Activated naive CD8-positive, alpha-beta T cell treated with anti-CD3 and anti-CD28 coated beads for 36 hours (primary cell): ENCODE measurements around the gene BICC1. TPM values are rescaled to one million over a fixed set of nuclear protein-coding genes. Genes with fewer than 3 reads are reported as not detected.

ENCODE experiments used
- DNase-seq: peaks from one replicate; pipeline ENCODE4 v3.0.0; 2021
- H3K27ac Mint-ChIP-seq: one replicate; pipeline ENCODE4 v1.8.0; 2022; ENCODE audit warnings: mild to moderate bottlenecking, moderate library complexity, mixed read lengths
- H3K27me3 Mint-ChIP-seq: one replicate; pipeline ENCODE4 v1.8.0; 2022; ENCODE audit warnings: mild to moderate bottlenecking, mixed read lengths
- H3K36me3 Mint-ChIP-seq: one replicate; pipeline ENCODE4 v1.8.0; 2021; ENCODE audit warnings: mild to moderate bottlenecking, mixed read lengths
- H3K4me1 Mint-ChIP-seq: one replicate; pipeline ENCODE4 v1.8.0; 2021; ENCODE audit warnings: mixed read lengths
- H3K4me3 Mint-ChIP-seq: one replicate; pipeline ENCODE4 v1.8.0; 2022; ENCODE audit warnings: mild to moderate bottlenecking, moderate library complexity, mixed read lengths
- H3K9me3 Mint-ChIP-seq: one replicate; pipeline ENCODE4 v1.8.0; 2022; ENCODE audit warnings: mixed read lengths
- total RNA-seq, 2 experiments: library from RNA; stranded (reverse); gene quantifications; one replicate each; pipeline ENCODE4 v1.2.3, GENCODE V29; 2021

BICC1 gene
- total RNA-seq, 2 experiments from 2014 or later: 0.04 TPM; not detected in 1

DNA sequence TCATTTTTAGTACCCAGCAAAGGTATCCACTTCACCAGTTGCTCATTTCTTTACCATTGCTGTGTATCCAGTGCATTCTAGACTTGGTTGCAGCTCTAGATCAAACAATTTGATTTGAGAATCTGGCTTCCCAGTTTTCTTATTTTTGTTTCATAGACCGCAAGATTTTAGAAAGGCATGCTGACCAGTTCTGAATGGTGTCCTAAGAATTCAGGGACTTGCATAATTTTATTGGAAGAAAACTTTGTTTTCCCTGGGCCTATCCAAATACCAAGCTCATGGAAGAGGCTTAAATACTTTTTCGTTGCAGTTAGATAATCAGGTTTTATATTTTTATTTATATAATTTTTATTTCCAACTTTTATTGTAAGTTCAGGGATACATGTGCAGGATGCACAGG is 58.3 kb downstream of the BICC1 start:
- Mint-ChIP-seq H3K9me3 (peaks cover 4% of the 10 kb centered on the region), H3K27ac (no peak overlapping the region), H3K4me1 (no peaks in the 10 kb centered on the region), H3K36me3 (no peaks in the 10 kb centered on the region), H3K4me3 (no peak overlapping the region), H3K27me3 (no peaks in the 10 kb centered on the region)
- DNase-seq: no peak

DNA sequence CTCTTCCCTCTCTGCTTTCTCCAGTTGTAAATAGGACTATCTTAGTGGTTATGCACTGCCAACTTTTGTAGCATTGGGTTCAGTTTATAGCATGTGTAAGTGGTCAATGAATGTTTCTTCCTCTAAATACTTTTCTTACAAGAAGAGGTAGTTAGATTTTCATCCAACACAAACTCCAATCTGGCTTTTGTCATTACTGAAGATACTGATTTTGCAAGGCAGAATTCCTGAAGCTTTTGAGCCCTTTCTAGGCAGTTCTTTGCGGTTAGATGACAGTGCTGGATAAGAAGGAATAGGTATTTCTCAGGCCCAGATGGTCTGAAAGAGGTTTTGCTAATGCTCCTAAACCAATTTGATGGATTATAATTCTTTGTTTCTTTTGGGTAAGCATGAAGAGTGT is 60.5 kb downstream of the BICC1 start:
- no peak overlapping the region for H3K4me3 Mint-ChIP-seq
- no peak for DNase-seq
- H3K36me3 Mint-ChIP-seq: no peaks in the 10 kb centered on the region
- no peaks in the 10 kb centered on the region for H3K4me1 Mint-ChIP-seq
- no peak overlapping the region for H3K27ac Mint-ChIP-seq
- H3K27me3 Mint-ChIP-seq: no peaks in the 10 kb centered on the region
- H3K9me3 Mint-ChIP-seq: peaks cover 4% of the 10 kb centered on the region

DNA sequence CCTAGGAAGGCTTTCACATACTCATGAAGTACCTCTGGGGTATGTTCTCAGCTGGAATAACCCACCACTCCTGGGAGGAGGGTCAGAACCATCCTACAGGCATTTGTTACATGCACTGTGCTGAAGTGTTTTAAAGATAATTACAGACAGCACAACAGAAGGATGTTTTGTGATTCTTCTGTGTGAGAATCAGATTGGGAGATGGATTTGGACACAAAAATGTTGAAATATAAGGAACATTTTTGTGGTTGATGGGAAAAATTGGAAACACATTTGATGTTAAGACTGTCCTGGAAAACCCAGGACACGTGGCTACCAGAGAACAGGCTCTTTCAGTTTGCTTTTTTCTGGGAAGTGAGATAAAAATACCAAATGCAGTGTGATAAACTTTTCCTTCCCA is 61.4 kb downstream of the BICC1 start:
- Mint-ChIP-seq H3K27me3 (no peaks in the 10 kb centered on the region), H3K4me3 (no peak overlapping the region), H3K36me3 (no peaks in the 10 kb centered on the region), H3K4me1 (no peaks in the 10 kb centered on the region), H3K27ac (no peak overlapping the region), H3K9me3 (peaks cover 4% of the 10 kb centered on the region)
- DNase-seq: no peak

DNA sequence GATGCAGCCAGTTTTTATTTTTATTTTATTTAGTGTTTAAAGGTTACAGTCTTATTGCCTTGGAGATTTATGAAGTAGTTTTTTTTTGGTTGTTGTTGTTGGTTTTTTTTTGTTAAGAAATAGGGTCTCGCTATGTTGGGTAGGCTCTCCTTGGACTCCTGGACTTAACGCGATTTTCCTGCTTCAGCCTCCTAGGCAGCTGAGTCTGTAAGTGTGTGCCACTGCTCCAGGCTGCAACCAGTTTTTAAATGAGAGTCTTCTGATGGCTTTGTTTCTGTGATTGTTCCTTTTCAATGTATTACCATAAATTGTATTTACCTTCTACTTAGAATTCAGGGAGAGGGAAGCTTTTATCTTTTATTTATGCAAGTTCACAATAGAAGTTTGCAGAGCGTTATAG is 62.8 kb downstream of the BICC1 start:
- Mint-ChIP-seq H3K27me3 (no peaks in the 10 kb centered on the region), H3K36me3 (no peaks in the 10 kb centered on the region), H3K27ac (no peak overlapping the region), H3K9me3 (peaks cover 3% of the 10 kb centered on the region), H3K4me3 (no peak overlapping the region), H3K4me1 (no peaks in the 10 kb centered on the region)
- no peak for DNase-seq

DNA sequence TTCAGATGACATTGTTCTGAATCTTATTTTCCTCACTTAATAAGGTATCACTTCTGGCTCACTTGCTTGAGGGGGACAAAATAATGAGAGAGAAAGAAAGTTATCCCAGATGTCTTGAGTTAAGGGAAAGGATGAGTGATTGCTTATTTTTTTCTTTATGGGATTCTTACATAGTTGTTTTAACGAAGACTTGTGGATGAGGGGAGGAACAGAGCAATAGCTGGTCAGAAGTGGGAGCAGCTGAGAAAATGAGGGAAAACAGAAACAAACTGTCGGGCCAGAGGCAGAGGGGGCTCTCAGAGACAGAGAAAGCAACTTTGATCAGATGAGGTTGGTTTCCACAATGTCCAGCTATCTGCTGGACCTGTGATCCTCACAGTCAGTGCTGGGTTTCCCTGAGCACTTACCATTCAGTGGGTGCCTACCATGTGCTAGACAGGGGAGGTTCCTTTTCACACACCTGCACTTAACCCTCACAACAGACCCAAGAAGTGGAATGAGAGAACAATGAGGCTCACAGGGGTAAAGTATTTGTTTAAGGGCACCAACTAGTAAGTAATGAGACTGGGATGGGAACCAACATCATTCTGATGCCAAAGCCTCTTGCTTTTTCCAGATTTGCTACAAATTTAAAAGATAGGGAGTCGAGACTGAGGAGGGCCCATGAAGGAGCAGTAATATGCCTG is 64.2 kb downstream of the BICC1 start:
- DNase-seq: no peak
- Mint-ChIP-seq H3K27me3 (no peaks in the 10 kb centered on the region), H3K27ac (no peak overlapping the region), H3K4me1 (no peaks in the 10 kb centered on the region), H3K4me3 (no peak overlapping the region), H3K36me3 (no peaks in the 10 kb centered on the region), H3K9me3 (peaks cover 2% of the 10 kb centered on the region)

DNA sequence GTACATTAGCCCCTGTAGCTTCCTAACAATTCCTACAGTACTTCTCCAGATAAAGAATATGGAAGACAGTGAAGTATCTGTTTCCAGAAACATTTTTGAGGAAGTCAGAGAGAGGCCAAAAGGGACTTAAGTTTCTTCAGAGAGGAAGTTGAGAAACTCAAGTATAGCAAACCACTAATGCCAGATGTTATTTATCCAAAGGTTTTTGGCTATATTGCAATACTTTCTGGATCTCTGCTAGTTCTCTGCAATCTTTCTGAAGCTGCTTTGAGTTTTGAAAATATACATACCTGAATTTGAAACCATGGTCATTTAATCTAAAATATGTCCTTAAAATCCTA is 64.7 kb downstream of the BICC1 start:
- Mint-ChIP-seq H3K27me3 (no peaks in the 10 kb centered on the region), H3K27ac (no peak overlapping the region), H3K4me3 (no peak overlapping the region), H3K4me1 (no peaks in the 10 kb centered on the region), H3K36me3 (no peaks in the 10 kb centered on the region), H3K9me3 (no peaks in the 10 kb centered on the region)
- no peak for DNase-seq

DNA sequence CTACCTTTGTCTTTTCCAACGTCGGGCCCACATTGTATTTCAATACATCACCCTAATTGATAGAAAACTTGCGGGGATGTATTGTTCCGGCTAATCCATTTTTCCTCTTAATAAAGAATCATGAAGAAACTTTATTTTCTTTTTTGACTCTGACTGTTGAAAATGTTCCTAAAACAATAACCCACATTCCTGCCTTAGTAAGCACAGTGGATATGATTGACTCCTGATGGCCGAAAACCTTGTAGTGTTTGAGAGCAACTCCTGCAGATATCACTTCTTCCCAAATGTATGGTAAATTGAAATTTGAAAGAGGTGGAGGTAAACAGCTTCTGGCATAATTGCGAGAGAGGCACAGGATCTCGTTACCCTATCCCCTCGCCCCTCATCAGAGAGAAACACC is 65.7 kb downstream of the BICC1 start:
- Mint-ChIP-seq H3K27ac (no peak overlapping the region), H3K4me3 (no peak overlapping the region), H3K36me3 (no peaks in the 10 kb centered on the region), H3K27me3 (no peaks in the 10 kb centered on the region), H3K9me3 (no peaks in the 10 kb centered on the region), H3K4me1 (no peaks in the 10 kb centered on the region)
- no peak for DNase-seq

DNA sequence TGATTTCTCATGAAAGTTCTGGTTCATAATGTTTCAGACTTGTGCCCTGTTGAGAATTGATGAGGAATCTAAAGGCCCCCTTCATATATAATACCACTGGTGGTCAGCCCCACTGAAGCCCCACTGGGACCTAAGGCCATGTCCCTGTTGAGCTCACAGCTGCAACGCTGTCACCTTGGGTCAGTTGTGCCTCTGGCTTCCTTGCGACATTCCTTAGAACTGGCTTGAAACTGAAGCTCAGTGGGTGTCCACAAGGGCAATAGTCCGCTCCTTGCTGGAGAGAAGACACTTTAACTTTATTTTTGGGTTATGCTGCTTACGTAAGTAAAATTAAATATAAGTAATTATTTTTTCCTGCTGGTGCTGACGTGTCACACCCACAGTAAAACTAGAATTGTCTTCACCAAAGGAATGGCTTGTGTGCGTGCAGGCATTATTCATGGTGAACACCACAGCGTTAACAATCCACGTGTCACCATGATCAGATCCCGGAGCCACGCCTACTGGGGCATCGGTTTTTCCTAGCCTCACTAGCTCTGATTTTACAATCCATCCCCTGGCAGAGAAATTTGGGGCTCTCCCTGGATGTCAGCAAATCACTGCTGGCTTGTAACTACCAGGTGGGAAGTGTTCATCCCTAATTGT is 66.5 kb downstream of the BICC1 start:
- Mint-ChIP-seq H3K36me3 (no peaks in the 10 kb centered on the region), H3K27ac (no peak overlapping the region), H3K27me3 (peaks cover 2% of the 10 kb centered on the region), H3K9me3 (no peaks in the 10 kb centered on the region), H3K4me1 (no peaks in the 10 kb centered on the region), H3K4me3 (no peak overlapping the region)
- DNase-seq: no peak

DNA sequence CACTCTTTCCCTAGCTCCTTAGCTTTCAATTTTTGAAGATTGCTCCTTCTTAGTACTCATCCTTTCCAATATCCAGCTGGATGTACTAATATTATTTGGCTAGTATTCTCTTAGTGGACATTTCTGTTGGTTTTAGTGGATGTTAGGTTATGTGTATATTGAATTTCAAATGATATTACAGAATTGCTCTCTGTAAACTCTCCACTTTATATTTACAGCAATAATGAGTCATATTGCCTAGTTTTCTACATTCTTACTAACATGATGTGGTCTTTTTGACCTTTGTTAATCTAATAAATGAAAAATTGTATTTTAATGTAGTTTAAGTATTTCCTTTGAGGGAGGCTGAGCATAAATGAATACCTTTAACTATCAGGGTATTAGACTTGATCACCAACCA is 69.4 kb downstream of the BICC1 start:
- H3K27me3 Mint-ChIP-seq: peaks cover 4% of the 10 kb centered on the region
- H3K4me1 Mint-ChIP-seq: no peaks in the 10 kb centered on the region
- no peak overlapping the region for H3K4me3 Mint-ChIP-seq

DNA sequence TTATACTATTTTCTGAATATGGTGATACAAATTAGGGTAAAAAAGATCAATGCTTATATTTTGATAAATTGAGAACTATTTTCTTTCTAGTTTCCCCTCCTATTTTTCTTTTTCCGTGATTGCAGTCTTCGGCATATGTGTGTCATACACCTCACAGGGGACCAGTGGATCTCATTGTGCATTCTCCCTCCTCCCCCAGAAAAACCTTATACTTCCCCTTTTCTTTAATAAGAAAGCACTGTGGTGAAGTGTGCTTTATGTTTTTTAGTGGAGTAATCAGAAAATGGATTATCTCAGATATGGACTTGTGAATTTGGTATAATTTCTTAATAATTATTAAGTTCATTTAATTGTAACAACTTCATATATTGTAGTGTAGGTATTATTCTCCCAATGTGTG is 72.8 kb downstream of the BICC1 start:
- no peak for DNase-seq
- no peak overlapping the region for H3K27ac Mint-ChIP-seq
- peaks cover 7% of the 10 kb centered on the region for H3K27me3 Mint-ChIP-seq
- H3K4me3 Mint-ChIP-seq: no peak overlapping the region
- H3K4me1 Mint-ChIP-seq: no peaks in the 10 kb centered on the region
- H3K36me3 Mint-ChIP-seq: no peaks in the 10 kb centered on the region
- H3K9me3 Mint-ChIP-seq: no peaks in the 10 kb centered on the region

More for the DNA sequence above, 69.4 kb downstream of the BICC1 start:
- no peaks in the 10 kb centered on the region for H3K9me3 Mint-ChIP-seq
- H3K27ac Mint-ChIP-seq: no peak overlapping the region
- H3K36me3 Mint-ChIP-seq: no peaks in the 10 kb centered on the region
- DNase-seq: no peak

DNA sequence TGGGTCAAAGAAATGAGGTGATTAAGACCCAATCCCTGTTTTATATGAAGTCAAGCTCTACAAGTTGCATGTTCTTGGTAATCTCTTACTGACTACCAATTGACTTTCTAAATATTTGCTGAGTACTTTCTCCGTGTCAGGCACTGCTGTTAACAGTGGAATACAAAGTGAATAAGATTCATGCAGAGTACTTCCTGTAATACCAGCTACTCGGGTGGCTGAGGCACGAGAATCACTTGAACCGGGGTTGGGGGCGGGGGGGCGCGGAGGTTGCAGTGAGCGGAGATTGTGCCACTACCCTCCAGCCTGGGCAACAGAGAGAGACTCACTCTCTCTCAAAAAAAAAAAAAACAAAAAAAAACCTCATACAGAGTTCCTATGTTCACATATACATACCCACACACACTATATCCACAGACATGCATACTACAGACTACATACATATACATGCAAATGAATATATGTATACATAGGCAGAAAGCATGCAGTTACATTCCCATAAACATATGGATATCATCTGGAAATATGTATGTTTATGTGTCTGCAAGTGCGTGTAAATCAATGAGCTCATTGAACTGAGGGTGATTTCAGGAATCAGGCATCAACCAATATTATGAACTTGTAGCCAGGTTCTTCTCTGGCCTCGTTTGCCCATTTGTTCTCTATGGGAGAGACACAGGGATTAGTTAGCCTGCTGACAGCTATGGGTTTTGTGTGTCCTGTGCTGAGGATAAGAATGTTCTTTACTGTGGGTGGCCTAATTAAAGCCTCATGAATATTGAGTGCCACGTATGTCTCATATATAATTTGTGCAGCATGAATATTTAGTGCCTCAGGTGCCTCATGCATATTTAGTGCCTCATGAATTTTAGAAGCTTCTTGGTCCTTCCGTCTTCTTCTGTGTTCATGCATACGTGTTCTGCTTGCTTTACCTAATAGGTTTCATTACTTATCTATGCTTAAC is 73.9 kb downstream of the BICC1 start:
- H3K27me3 Mint-ChIP-seq: peaks cover 16% of the 10 kb centered on the region
- DNase-seq: no peak
- no peaks in the 10 kb centered on the region for H3K4me1 Mint-ChIP-seq
- no peaks in the 10 kb centered on the region for H3K9me3 Mint-ChIP-seq
- no peak overlapping the region for H3K27ac Mint-ChIP-seq
- no peak overlapping the region for H3K4me3 Mint-ChIP-seq
- no peaks in the 10 kb centered on the region for H3K36me3 Mint-ChIP-seq

DNA sequence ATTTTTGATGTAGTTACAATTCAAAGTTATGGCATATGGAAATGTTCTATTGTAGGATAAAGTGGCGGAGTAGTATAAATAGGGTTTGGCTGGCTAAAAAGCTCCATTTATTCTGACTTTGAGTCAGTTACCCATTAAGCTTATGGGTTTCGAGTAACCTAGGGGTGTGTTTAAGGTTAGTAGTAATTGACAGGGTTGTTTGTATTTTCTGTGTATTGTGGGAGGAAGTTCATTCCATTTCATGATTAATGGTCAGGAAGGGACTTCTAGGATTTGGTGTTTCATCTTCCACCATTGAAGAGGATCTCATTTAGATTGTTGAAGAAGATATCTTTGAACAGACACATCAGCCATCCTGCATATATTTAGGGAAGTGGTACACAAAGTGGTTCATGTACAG is 75.0 kb downstream of the BICC1 start:
- H3K36me3 Mint-ChIP-seq: no peaks in the 10 kb centered on the region
- no peak overlapping the region for H3K27ac Mint-ChIP-seq
- no peak for DNase-seq
- no peak overlapping the region for H3K4me3 Mint-ChIP-seq
- no peaks in the 10 kb centered on the region for H3K4me1 Mint-ChIP-seq
- no peaks in the 10 kb centered on the region for H3K9me3 Mint-ChIP-seq
- peaks cover 16% of the 10 kb centered on the region for H3K27me3 Mint-ChIP-seq

DNA sequence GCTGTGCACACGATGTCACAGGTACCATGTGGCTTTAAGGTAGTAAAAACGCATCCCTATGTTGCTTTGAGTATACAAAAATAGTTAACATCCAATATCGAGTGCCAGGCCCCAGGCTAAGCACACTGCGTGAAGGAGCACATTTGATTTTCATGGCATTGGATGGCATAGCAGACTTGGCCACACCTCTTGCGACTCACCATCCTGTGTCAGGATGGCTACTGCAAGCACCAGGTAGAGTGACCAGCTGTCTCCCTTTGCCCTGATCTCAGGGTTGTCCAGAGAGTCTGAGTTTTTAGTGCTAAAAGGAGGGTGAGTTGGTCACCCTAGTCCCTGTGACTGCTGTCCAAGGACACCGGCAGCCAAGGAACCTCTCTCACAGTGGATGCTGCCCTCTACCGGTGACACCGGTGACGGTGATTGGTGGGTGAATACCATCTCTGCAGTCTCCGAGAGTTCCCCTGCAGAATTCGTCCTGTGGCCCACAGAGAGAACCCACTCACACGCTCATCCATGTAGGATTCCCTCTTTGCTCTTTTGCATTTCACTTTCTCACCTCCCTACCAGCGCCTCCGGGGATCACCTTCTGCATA is 76.1 kb downstream of the BICC1 start:
- no peak for DNase-seq

DNA sequence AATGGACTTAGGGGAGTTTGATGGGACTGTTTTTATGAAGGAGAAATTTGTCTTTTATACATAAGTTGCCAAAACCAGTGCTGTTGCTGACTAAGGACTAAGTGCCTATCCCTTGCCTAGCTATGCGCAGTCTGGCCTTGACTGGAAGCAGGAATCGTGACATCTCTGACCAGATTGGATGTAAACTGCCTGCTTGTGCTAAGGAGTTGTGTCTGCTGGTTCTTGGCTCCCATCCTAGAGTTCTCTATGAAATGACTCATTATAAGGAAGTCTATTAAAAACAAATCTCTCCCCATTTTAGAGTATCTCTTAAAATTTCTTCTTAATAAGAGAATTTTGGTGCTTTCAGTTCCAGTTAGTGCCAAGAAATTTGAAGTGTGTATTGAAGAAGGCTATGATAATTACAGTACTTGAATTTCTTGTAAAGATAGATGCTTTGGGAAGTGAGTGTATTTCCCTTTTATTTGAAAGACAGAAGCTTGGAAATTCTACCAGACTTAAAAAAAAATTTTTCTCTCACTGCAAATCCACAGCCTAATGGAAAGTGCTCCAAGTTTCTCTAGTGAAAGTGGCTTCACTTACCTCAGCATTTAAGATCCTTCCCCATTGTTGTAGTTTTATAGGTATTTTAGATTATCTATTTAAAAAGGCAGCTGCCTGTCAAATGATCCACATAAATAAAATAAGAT is 77.6 kb downstream of the BICC1 start:
- Mint-ChIP-seq H3K36me3 (no peaks in the 10 kb centered on the region), H3K9me3 (no peaks in the 10 kb centered on the region), H3K27ac (no peak overlapping the region), H3K4me3 (no peak overlapping the region), H3K4me1 (no peaks in the 10 kb centered on the region), H3K27me3 (peaks cover 13% of the 10 kb centered on the region)
- DNase-seq: no peak

More for the DNA sequence above, 76.1 kb downstream of the BICC1 start:
- H3K9me3 Mint-ChIP-seq: no peaks in the 10 kb centered on the region
- no peak overlapping the region for H3K27ac Mint-ChIP-seq
- no peaks in the 10 kb centered on the region for H3K4me1 Mint-ChIP-seq
- no peak overlapping the region for H3K4me3 Mint-ChIP-seq
- no peaks in the 10 kb centered on the region for H3K36me3 Mint-ChIP-seq
- peaks cover 16% of the 10 kb centered on the region for H3K27me3 Mint-ChIP-seq

DNA sequence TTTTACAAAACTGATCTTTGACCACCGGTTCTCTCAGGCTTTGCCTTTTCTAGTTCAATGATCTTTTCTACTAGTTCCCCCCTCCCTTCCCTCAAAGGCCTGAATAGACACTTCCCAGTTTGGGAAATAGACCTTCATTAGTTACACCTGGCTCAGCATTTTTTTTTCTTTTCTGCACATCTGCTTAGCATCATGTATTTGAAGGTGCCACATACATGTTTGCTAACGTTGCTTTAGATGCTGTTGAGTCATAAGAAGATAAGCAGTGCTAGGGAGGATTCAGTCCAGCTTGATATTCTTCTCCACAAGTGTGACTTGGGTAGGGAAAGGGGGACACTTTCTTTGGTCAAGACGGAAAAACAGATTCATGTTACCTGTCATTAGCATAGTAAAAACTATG is 78.3 kb downstream of the BICC1 start:
- Mint-ChIP-seq H3K9me3 (no peaks in the 10 kb centered on the region), H3K27me3 (peaks cover 16% of the 10 kb centered on the region), H3K27ac (no peak overlapping the region), H3K4me1 (no peaks in the 10 kb centered on the region), H3K36me3 (no peaks in the 10 kb centered on the region), H3K4me3 (no peak overlapping the region)
- DNase-seq: no peak
